Right ventricle myocardium superior (tissue), 1 donor: Measurements from ENCODE around the gene MROH2A. TPM values are rescaled to one million over a fixed set of nuclear protein-coding genes. Genes with fewer than 3 reads are reported as not detected.

ENCODE experiments used
- ATAC-seq: fragments of 200-7000 bp; cut with Tn5 transposase; one replicate; pipeline ENCODE4 v1.9.1; 2020; ENCODE audit warnings: mild to moderate bottlenecking; ENCODE audit not compliant: poor library complexity
- DNase-seq: peaks from one replicate; pipeline ENCODE4 v3.0.0-alpha.2; 2020
- intact Hi-C: fragments of 100-400 bp; cut with DNase I; formaldehyde crosslinking; loops from one replicate; pipeline ENCODE4 v1.11.2; 2022
- total RNA-seq: library from RNA; stranded (reverse); fragmentation: NEBNext Ultra II Directional; extraction: Animal tissue kit (Norgen Biotek cat#: 25700); gene quantifications from one replicate; pipeline ENCODE4 v1.2.1, GENCODE V29; 2021
- donor health status: DM: no; HTN: yes; CAD: no; lungs with severe emphysema.

MROH2A gene
- total RNA-seq, 1 donor from 2014 or later, result not detected

- intact Hi-C loops, result no loop called here
- no peak for DNase-seq
- ATAC-seq, result no peak
Observed at GRCh38 chr2:233846387-233847247, 68.5 kb downstream of the MROH2A start.

GRCh38 chr2:233847248-233847898 is 69.2 kb downstream of the MROH2A start:
- intact Hi-C loops, result no loop called here
- DNase-seq (no peak), ATAC-seq (no peak)

- no peak for ATAC-seq
- intact Hi-C loops, result no loop called here
- no peak for DNase-seq
Observed at GRCh38 chr2:233848276-233848675, 70.1 kb downstream of the MROH2A start.

GRCh38 chr2:233849607-233850271 is 71.6 kb downstream of the MROH2A start:
- intact Hi-C loops, result no loop called here
- DNase-seq (no peak), ATAC-seq (no peak)

- ATAC-seq (no peak), DNase-seq (no peak)
- intact Hi-C loops, result no loop called here
Observed at GRCh38 chr2:233850745-233851144, 72.6 kb downstream of the MROH2A start.

GRCh38 chr2:233851169-233851568 is 73.0 kb downstream of the MROH2A start:
- ATAC-seq (no peak), DNase-seq (no peak)
- intact Hi-C loops, result no loop called here

GRCh38 chr2:233852056-233852455 is 73.9 kb downstream of the MROH2A start:
- intact Hi-C loops, result no loop called here
- no peak for DNase-seq
- ATAC-seq, result no peak

- intact Hi-C loops, result no loop called here
- DNase-seq, result no peak
- ATAC-seq, result no peak
Observed at GRCh38 chr2:233853353-233853752, 75.2 kb downstream of the MROH2A start.

- intact Hi-C loops, result no loop called here
- DNase-seq, result no peak
- ATAC-seq, result no peak
Observed at GRCh38 chr2:233853883-233854240, 75.7 kb downstream of the MROH2A start.

GRCh38 chr2:233854241-233854981 is 76.3 kb downstream of the MROH2A start, which contains the start of gene HJURP:
Gene HJURP (minus strand): TSS chr2:233854535. CDS start chr2:233854500, 35 bp downstream.
- DNase-seq, result peak; percentile 93
- ATAC-seq, result peak; percentile 100
- intact Hi-C loops, result no loop called here

GRCh38 chr2:233855345-233855744 is 77.2 kb downstream of the MROH2A start:
- intact Hi-C loops, result no loop called here
- ATAC-seq (no peak), DNase-seq (no peak)

GRCh38 chr2:233856184-233856583 is 78.1 kb downstream of the MROH2A start:
- intact Hi-C loops, result no loop called here
- DNase-seq, result no peak
- ATAC-seq, result no peak

- ATAC-seq, result no peak
- no peak for DNase-seq
- intact Hi-C loops, result no loop called here
Observed at GRCh38 chr2:233857511-233858141, 79.5 kb downstream of the MROH2A start.

GRCh38 chr2:233858331-233858730 is 80.2 kb downstream of the MROH2A start:
- no peak for ATAC-seq
- no peak for DNase-seq
- intact Hi-C loops, result no loop called here

GRCh38 chr2:233862261-233862768 is 84.2 kb downstream of the MROH2A start:
- intact Hi-C loops, result no loop called here
- DNase-seq (no peak), ATAC-seq (no peak)

GRCh38 chr2:233865838-233866237 is 87.7 kb downstream of the MROH2A start:
- ATAC-seq (no peak), DNase-seq (no peak)
- intact Hi-C loops, result no loop called here

- intact Hi-C loops, result no loop called here
- no peak for DNase-seq
- no peak for ATAC-seq
Observed at GRCh38 chr2:233866479-233866878, 88.3 kb downstream of the MROH2A start.

- intact Hi-C loops, result no loop called here
- peak; percentile 58 for DNase-seq
- ATAC-seq, result peak; percentile 65
Observed at GRCh38 chr2:233867993-233868532, 89.9 kb downstream of the MROH2A start, which contains the start of gene MSL3B. Gene MSL3B (minus strand): TSS chr2:233868386.
